HG03025 (cell line): ENCODE data around the gene RUNX2.
A peak's percentile ranks its signal among the peaks of the same experiment; 100 is the strongest.

Experiments used
- ATAC-seq: cut with Tn5 transposase; IDR thresholded peaks from one replicate; pipeline ENCODE4 v1.9.1; 2021; ENCODE audit warnings: mild to moderate bottlenecking, moderate library complexity; ENCODE audit not compliant: unreplicated experiment, low FRiP score

RUNX2 gene

GRCh38 chr6:45477790-45478189, 149.7 kb downstream of the RUNX2 start:
- no peak for ATAC-seq

- ATAC-seq, result no peak
Measured at GRCh38 chr6:45478240-45478639, 150.1 kb downstream of the RUNX2 start.

DNA sequence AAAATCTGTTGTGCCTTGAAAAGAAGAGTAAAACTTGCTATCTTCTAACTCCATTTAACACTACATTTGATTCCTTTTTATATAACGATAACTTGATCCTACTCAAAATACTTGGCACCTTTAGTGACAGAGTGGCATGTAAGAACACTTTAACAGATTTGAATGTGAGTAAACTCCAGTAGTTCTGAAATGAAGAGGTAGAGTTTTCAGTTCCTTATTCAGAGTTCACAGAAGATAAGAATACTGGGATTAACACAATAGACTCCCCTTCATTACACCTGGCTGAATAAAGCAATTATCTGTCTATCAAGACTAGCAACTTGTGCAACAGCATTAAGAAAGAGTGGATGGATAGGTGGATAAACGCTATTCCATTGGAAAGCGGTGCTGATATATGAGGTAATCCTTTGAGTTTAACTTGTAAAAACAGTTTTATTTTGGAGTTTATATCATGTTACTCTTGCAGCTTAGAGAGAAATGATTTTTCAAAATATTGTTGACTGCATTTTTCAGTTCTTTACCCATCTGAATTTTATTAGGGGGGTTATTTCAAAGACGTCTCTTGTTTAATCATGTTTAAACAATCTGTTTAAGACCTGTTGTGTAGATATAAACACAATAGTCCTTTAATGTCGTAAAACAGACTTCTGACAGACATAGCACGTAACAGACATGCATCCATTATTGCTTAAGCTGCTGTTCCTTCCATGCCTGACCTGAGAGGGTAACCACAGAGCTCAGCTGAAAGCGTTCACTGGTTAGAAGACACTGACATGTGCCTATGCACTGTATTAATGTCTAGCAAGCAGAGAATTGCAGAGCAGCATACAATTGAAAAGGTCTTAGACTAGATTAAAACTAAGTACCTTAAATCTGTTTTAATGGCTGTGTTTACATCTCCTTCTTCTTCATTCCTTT, 152.0 kb downstream of the RUNX2 start:
- ATAC-seq, result peak; percentile 55

- no peak for ATAC-seq
Measured at GRCh38 chr6:45480752-45481415, 152.8 kb downstream of the RUNX2 start.

DNA sequence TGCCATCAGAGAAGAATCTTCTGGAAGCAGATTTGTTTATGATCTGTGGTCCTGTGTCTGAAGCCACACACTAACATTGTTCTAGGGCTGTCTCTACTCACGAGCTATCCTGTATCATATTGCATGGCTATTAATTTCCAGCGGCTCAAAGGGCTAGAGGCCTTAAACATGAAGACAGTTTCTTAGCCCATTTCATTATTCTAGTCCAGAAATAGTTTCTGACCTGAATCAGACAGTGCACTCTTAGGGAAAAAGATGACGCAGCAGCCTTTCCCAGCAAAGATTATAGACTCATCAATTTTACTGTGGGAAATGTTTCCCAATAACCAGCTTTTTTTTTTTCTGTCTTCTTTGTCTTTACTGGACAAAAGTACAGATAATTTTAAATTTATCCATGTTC, 154.9 kb downstream of the RUNX2 start:
- ATAC-seq, result no peak

DNA sequence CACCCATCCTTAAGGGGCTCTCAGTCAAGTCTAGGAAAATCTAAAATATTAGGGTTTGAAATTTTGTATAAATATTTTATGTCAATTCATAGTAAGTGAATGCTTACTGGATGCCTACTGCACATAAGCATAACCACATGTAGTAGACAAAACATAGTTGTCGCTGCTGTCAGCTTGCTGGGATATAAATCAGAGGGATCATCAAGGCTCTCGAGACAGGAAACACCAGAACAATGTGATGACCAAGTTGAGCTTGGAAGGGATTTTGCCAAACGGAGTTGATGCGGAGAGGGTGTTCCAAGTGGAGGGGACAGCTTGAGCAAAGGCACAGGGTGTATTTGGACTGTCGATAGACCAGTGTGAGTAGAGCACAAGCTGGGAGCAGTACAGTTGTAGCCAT, 155.4 kb downstream of the RUNX2 start:
- ATAC-seq, result no peak

- ATAC-seq, result no peak
Measured at GRCh38 chr6:45486736-45487135, 158.6 kb downstream of the RUNX2 start.

- ATAC-seq, result no peak
Measured at GRCh38 chr6:45487645-45488044, 159.5 kb downstream of the RUNX2 start.

DNA sequence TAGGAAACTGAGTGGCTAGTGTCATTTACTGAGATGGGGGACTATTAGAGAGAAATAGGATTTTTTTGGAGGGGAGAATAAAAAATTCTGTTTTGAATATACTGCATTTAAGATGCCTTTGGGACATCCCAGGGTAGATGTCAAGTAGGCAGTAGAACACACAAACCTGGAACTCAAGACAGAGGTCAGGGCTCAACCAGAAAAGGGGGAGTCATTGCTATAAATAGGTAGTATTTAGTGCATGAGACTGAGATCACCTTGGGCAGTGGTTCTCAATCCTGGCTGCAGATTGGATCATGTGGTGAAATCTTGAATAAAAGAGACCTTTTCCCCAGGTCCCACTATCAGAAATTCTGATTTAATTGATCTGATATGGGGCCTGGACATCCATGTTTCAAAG, 160.1 kb downstream of the RUNX2 start:
- no peak for ATAC-seq

GRCh38 chr6:45488889-45489288, 160.8 kb downstream of the RUNX2 start:
- no peak for ATAC-seq

DNA sequence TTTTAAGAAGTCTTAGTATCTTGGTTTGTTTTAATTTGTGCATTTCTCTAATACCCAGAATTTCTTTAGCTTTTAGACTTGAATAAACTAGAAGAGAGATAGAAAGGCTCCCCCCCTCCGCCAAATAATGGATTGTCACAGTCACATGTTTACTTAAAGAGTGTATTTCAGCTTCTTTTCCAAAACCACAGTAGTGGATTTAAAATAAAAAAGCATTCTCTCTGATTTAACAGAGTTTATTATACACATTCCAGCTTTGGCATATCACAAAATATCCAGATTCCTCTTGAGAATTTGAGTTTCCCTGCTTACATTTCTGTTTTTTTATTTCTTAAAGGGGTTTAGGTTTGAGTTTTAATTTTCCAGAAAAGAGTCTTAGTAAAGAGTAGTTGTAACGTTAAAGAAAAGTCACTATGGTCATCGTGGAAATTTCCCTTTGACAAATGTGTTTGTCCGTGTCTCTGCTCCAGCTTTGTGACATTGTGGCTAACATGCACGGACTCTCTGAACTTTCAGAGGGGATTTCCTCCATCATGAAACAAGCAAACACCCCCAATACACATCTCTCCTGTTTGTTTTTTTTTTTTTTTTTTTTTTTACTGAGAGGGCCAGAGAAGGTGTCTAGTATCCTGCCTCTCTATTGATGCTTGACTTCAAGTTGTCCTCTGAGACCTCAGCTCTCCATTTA, 163.1 kb downstream of the RUNX2 start:
- ATAC-seq, result no peak

DNA sequence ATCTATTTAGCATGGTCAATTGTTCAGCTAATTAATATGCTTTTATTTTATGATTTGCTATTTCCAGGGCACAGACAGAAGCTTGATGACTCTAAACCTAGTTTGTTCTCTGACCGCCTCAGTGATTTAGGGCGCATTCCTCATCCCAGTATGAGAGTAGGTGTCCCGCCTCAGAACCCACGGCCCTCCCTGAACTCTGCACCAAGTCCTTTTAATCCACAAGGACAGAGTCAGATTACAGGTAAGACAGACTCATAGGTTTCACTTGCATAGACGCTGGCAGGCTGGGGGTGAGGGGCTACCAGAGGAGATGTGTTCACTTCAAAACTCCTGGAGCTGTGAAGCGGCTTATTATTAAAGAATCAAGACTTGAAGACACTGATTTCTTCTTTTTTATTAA, 163.7 kb downstream of the RUNX2 start:
- no peak for ATAC-seq

DNA sequence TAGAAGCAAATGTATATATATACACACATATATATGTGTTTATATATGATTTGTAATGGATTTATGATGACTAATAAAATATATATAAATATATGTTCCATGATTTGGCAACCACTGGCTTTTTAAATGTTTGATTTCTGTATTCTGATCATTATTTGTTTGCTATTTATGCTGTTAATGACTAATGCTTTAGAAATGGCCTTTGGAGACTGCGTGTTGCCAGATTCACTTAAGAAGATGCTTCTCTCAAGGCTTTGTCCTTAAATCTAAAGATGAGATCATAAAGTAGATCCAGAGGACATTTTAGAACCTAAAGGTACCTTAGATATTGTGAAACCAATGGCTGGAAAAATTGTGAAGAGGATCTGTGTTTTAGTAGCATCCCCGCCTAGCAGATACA, 165.6 kb downstream of the RUNX2 start:
- no peak for ATAC-seq

DNA sequence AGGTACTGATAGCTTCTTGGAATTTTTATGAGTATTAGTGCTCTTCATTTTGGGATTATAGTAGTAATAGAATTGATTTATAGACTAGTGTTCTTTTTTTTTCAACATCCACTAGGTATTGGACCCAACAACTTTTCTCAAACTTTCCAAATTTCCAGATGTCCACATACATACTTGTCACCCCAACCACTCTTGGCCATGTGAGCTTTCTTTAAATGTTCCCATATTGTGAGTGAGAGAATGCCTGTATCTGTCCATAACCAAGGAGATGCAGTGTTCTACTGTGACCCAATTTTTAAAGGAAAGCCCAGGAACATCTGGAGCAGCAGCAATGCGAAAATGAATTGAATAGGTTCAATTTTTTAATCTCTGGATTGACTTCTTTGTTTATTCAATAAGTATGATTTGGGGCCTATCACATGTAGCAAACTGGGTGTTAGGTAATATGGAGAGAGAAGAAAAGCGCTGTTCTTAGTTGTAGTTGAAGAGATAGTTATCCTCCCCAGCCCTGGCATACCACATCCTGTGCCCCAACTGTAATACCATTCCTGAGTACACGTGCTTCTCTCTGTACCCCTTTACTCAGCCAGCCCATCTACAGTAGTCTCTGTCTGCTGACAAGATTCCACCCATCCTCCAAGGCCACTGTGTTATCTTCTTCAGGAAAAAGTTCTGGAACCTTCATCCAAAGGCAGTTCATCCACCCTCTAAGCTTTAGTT, 166.4 kb downstream of the RUNX2 start:
- ATAC-seq, result no peak

DNA sequence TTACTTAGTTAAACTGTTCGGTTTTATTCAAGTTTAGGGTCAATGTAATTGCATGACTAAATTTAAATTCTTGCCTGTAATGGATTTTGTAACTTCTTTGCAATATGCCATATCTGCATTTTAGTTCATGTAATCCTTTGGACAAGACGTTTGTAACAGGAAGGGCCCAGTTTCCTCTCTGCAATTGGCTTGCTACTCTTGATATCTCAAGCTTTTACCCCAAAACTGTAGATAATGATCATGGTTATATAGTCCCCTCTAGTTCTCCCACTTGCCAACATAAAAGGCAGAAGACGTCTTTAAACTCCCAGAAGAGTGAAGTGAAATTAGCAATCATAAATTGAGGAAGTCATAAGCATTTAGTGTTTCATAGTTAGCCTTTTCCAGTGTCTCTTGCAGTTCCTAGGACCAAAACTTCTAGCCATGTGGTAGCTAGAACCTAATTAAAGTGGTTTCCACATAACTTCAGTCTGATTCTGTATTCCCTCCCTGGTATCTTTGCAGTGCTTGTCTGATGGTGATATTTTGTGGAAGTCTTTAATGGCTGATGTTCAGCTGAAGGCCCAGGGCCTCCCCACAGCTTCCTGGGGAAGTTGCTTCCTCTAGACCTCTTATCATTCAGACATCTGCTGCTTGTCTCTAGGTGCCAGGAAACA, 167.4 kb downstream of the RUNX2 start:
- no peak for ATAC-seq

DNA sequence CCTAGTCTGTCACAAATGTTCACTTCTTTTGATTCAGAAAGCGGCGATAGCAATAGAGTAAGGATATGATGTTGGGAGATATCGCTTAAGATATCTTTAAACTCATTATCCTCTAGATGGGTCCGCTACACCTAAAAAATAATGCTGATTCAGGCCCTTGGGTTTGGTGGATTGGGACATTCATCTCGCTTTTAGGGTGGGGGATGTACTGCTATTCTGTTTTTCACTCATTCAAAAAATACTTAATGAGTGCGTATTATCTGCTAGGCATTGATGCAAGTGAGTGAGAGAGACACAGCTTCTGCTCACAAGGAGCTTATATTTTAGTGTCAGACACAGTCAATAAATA, 167.9 kb downstream of the RUNX2 start:
- ATAC-seq, result no peak

DNA sequence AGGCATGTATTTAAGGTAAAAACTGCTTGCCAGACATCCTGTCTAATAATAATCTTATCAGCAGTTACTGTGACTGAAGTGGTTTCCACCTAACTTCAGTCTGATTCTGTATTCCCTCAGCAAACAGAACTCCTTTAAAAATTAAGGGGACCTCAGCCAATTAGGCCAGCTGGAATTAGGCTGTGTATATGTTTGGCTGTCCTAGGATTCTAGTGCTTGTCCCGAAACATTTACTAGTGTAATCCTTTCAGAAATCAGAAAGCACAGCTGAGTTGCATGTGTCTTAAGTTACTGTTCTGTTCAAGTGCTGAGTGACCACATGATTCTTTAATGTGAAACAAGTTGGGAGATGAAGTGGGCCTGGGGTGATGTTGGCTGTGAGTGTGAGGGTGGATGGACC, 170.5 kb downstream of the RUNX2 start:
- no peak for ATAC-seq

GRCh38 chr6:45500924-45501816, 173.0 kb downstream of the RUNX2 start:
- ATAC-seq, result no peak

GRCh38 chr6:45502456-45502855, 174.3 kb downstream of the RUNX2 start:
- ATAC-seq, result no peak
